DMS53 (cell line): ENCODE data around the gene ZNF398.

Experiments
- DNase-seq: peaks from one replicate; lab custom pipeline; 2025; lab: John Stamatoyannopoulos, UW

Gene ZNF398

GRCh38 chr7:149147752-149148653 lies 750 bp downstream of the ZNF398 start:
- peak; percentile 87 for DNase-seq

- DNase-seq, result no peak
These were observed 3.7 kb downstream of the ZNF398 start for GRCh38 chr7:149150981-149151380.

GRCh38 chr7:149153346-149153745 lies 6.1 kb downstream of the ZNF398 start:
- no peak for DNase-seq

- DNase-seq, result no peak
These were observed 6.8 kb downstream of the ZNF398 start for GRCh38 chr7:149154056-149154455.

- DNase-seq, result no peak
These were observed 9.6 kb downstream of the ZNF398 start for GRCh38 chr7:149156898-149157297.

GRCh38 chr7:149161241-149161848 lies 14.1 kb downstream of the ZNF398 start:
- no peak for DNase-seq

- DNase-seq, result no peak
These were observed 18.9 kb downstream of the ZNF398 start for GRCh38 chr7:149166142-149166541.

- no peak for DNase-seq
These were observed 19.5 kb downstream of the ZNF398 start for GRCh38 chr7:149166630-149167352.

GRCh38 chr7:149171892-149172533 lies 24.8 kb downstream of the ZNF398 start:
- DNase-seq, result peak; percentile 64

GRCh38 chr7:149172534-149172920 lies 25.3 kb downstream of the ZNF398 start:
- no peak for DNase-seq

- DNase-seq, result no peak
These were observed 27.9 kb downstream of the ZNF398 start for GRCh38 chr7:149175150-149175549.

GRCh38 chr7:149179241-149179640 lies 32.0 kb downstream of the ZNF398 start:
- DNase-seq, result no peak

- DNase-seq, result no peak
These were observed 33.6 kb downstream of the ZNF398 start for GRCh38 chr7:149180722-149181449.

- DNase-seq, result no peak
These were observed 34.2 kb downstream of the ZNF398 start for GRCh38 chr7:149181450-149181790.

- no peak for DNase-seq
These were observed 37.0 kb downstream of the ZNF398 start for GRCh38 chr7:149184274-149184673.

GRCh38 chr7:149188213-149188612 lies 41.0 kb downstream of the ZNF398 start:
- DNase-seq, result no peak

GRCh38 chr7:149188637-149189259 lies 41.5 kb downstream of the ZNF398 start:
- peak; percentile 53 for DNase-seq

GRCh38 chr7:149191851-149192250 lies 44.6 kb downstream of the ZNF398 start:
- DNase-seq, result no peak

- peak; percentile 46 for DNase-seq
These were observed 47.5 kb downstream of the ZNF398 start for GRCh38 chr7:149194799-149195179.

GRCh38 chr7:149195180-149196150 lies 48.2 kb downstream of the ZNF398 start, which contains the start of gene ZNF282:
TSS of gene ZNF282 (plus strand) at chr7:149195546. CDS start at chr7:149195590, 44 bp downstream.
- DNase-seq, result peak; percentile 98
